Activated gamma-delta T cell treated with Interleukin-2 at 50 U/mL for 16 hours (primary cell): Measurements from ENCODE around the gene SEC31B.

Source experiments
- DNase-seq: peaks from one replicate; pipeline ENCODE4 v3.0.0-alpha.2; 2020

The SEC31B gene

GRCh38 chr10:100489396-100489795 is 30.3 kb downstream of the SEC31B start:
- no peak for DNase-seq

GRCh38 chr10:100487529-100487928 is 32.1 kb downstream of the SEC31B start:
- DNase-seq, result no peak

GRCh38 chr10:100485801-100486495 is 33.7 kb downstream of the SEC31B start:
- DNase-seq, result no peak

GRCh38 chr10:100485366-100485765 is 34.3 kb downstream of the SEC31B start:
- no peak for DNase-seq

- no peak for DNase-seq
Observed at GRCh38 chr10:100483876-100484666, 35.6 kb downstream of the SEC31B start.

GRCh38 chr10:100482834-100483185 is 36.9 kb downstream of the SEC31B start:
- no peak for DNase-seq

- peak; percentile 66 for DNase-seq
Observed at GRCh38 chr10:100482181-100482833, 37.4 kb downstream of the SEC31B start.

- peak; percentile 88 for DNase-seq
Observed at GRCh38 chr10:100481462-100482081, 38.1 kb downstream of the SEC31B start.

- no peak for DNase-seq
Observed at GRCh38 chr10:100480002-100480401, 39.7 kb downstream of the SEC31B start.

- no peak for DNase-seq
Observed at GRCh38 chr10:100479037-100479436, 40.6 kb downstream of the SEC31B start.

- DNase-seq, result no peak
Observed at GRCh38 chr10:100477970-100478369, 41.7 kb downstream of the SEC31B start.

GRCh38 chr10:100470367-100470766 is 49.3 kb downstream of the SEC31B start:
- DNase-seq, result no peak

- DNase-seq, result no peak
Observed at GRCh38 chr10:100469756-100470155, 49.9 kb downstream of the SEC31B start.

GRCh38 chr10:100468978-100469377 is 50.7 kb downstream of the SEC31B start:
- no peak for DNase-seq

GRCh38 chr10:100468322-100468721 is 51.3 kb downstream of the SEC31B start:
- no peak for DNase-seq

GRCh38 chr10:100462709-100463108 is 57.0 kb downstream of the SEC31B start, which contains the start of gene WNT8B:
Gene WNT8B, plus strand, starts transcription at chr10:100463009. Its CDS starts 160 bp downstream, at chr10:100463169.
- no peak for DNase-seq

GRCh38 chr10:100448951-100449350 is 70.7 kb downstream of the SEC31B start:
- no peak for DNase-seq

GRCh38 chr10:100447663-100448062 is 72.0 kb downstream of the SEC31B start:
- no peak for DNase-seq

GRCh38 chr10:100446130-100446761 is 73.4 kb downstream of the SEC31B start:
- no peak for DNase-seq

GRCh38 chr10:100442548-100442947 is 77.1 kb downstream of the SEC31B start:
- no peak for DNase-seq

- no peak for DNase-seq
Observed at GRCh38 chr10:100438674-100439315, 80.9 kb downstream of the SEC31B start.
